ENCODE data around the gene CDK15.
"Not testable (repeated sequence)": the region's sequence is repeated elsewhere in the genome, so short reads cannot be mapped to it uniquely, and the experiment has no call there.

CDK15 gene

GRCh38 chr2:201806442-201807170 is at the start of gene CDK15:
Gene CDK15, plus strand, starts transcription at chr2:201806537. Its CDS starts 128 bp downstream, at chr2:201806665.
- Histone ChIP-seq H3K36me3 (ENCODE audit: control insufficient read depth in 1 of 2, insufficient read depth in 2 of 2, low read length in 2 of 2) (no peaks in the 10 kb centered on the region), H3K27ac (ENCODE audit: low read length) (no peak within 1 kb of the TSS), H3K4me3 (ENCODE audit: low read depth in 1 of 2, low read length in 2 of 2) (peak within 1 kb of the TSS in 1 of 2 donors; percentile 12), H3K9me3 (ENCODE audit: control insufficient read depth in 1 of 2, low read length in 2 of 2) (no peaks in the 10 kb centered on the region), H3K4me1 (ENCODE audit: control insufficient read depth in 1 of 2, insufficient read depth in 2 of 2, low read length in 2 of 2) (peaks cover 0 to 6% of the 10 kb centered on the region in 2 donors), H3K27me3 (ENCODE audit: low read depth, low read length) (no peaks in the 10 kb centered on the region)

GRCh38 chr2:201758234-201758633 is 48.1 kb upstream of the CDK15 start:
- Histone ChIP-seq H3K4me1 (ENCODE audit: control insufficient read depth in 1 of 2, insufficient read depth in 2 of 2, low read length in 2 of 2) (no peaks in the 10 kb centered on the region), H3K9me3 (ENCODE audit: control insufficient read depth in 1 of 2, low read length in 2 of 2) (no peaks in the 10 kb centered on the region), H3K27me3 (ENCODE audit: low read depth, low read length) (no peaks in the 10 kb centered on the region), H3K27ac (ENCODE audit: low read length) (no peak overlapping the region), H3K4me3 (ENCODE audit: low read depth in 1 of 2, low read length in 2 of 2) (no peak overlapping the region), H3K36me3 (ENCODE audit: control insufficient read depth in 1 of 2, insufficient read depth in 2 of 2, low read length in 2 of 2) (peaks cover 21 to 30% of the 10 kb centered on the region in 2 donors)

DNA sequence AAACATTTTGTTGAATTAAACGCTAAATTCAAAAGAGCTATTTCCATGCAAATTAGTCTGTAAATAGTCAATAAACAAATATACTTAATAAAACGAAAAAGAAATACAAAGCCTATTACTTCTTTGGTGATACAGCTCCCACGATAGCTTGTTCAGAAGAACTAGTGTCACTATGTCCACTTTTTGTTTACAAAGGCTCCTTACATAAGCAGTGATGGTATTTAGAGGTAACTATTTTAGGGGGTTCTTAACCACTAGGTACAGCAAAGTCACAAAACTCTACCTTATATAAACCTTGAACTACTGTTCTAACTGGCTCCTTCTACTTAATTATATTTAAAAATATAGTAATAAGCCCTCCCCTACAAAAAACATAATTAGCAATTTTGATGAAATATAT is 47.5 kb upstream of the CDK15 start:
- H3K27me3 ChIP-seq (ENCODE audit: low read depth, low read length): no peaks in the 10 kb centered on the region
- H3K4me3 ChIP-seq (ENCODE audit: low read depth in 1 of 2, low read length in 2 of 2): no peak overlapping the region
- H3K4me1 ChIP-seq (ENCODE audit: control insufficient read depth in 1 of 2, insufficient read depth in 2 of 2, low read length in 2 of 2): no peaks in the 10 kb centered on the region
- no peak overlapping the region for H3K27ac ChIP-seq (ENCODE audit: low read length)
- peaks cover 21 to 32% of the 10 kb centered on the region in 2 donors for H3K36me3 ChIP-seq (ENCODE audit: control insufficient read depth in 1 of 2, insufficient read depth in 2 of 2, low read length in 2 of 2)
- no peaks in the 10 kb centered on the region for H3K9me3 ChIP-seq (ENCODE audit: control insufficient read depth in 1 of 2, low read length in 2 of 2)

- no peaks in the 10 kb centered on the region for H3K27me3 ChIP-seq (ENCODE audit: low read depth, low read length)
- no peaks in the 10 kb centered on the region for H3K9me3 ChIP-seq (ENCODE audit: control insufficient read depth in 1 of 2, low read length in 2 of 2)
- H3K27ac ChIP-seq (ENCODE audit: low read length): no peak overlapping the region
- H3K4me1 ChIP-seq (ENCODE audit: control insufficient read depth in 1 of 2, insufficient read depth in 2 of 2, low read length in 2 of 2): no peaks in the 10 kb centered on the region
- no peak overlapping the region for H3K4me3 ChIP-seq (ENCODE audit: low read depth in 1 of 2, low read length in 2 of 2)
- H3K36me3 ChIP-seq (ENCODE audit: control insufficient read depth in 1 of 2, insufficient read depth in 2 of 2, low read length in 2 of 2): peaks cover 21 to 32% of the 10 kb centered on the region in 2 donors
Observed at GRCh38 chr2:201759567-201759966, 46.8 kb upstream of the CDK15 start.

GRCh38 chr2:201761101-201761500 is 45.2 kb upstream of the CDK15 start:
- Histone ChIP-seq H3K4me3 (ENCODE audit: low read depth in 1 of 2, low read length in 2 of 2) (no peak overlapping the region), H3K9me3 (ENCODE audit: control insufficient read depth in 1 of 2, low read length in 2 of 2) (no peaks in the 10 kb centered on the region), H3K4me1 (ENCODE audit: control insufficient read depth in 1 of 2, insufficient read depth in 2 of 2, low read length in 2 of 2) (no peaks in the 10 kb centered on the region), H3K27me3 (ENCODE audit: low read depth, low read length) (no peaks in the 10 kb centered on the region), H3K36me3 (ENCODE audit: control insufficient read depth in 1 of 2, insufficient read depth in 2 of 2, low read length in 2 of 2) (peaks cover 21 to 37% of the 10 kb centered on the region in 2 donors), H3K27ac (ENCODE audit: low read length) (no peak overlapping the region)

GRCh38 chr2:201764469-201764868 is 41.9 kb upstream of the CDK15 start:
- not testable (repeated sequence) for H3K9me3 ChIP-seq (ENCODE audit: control insufficient read depth in 1 of 2, low read length in 2 of 2); H3K27ac ChIP-seq (ENCODE audit: low read length); H3K27me3 ChIP-seq (ENCODE audit: low read depth, low read length); H3K4me3 ChIP-seq (ENCODE audit: low read depth in 1 of 2, low read length in 2 of 2); H3K4me1 ChIP-seq (ENCODE audit: control insufficient read depth in 1 of 2, insufficient read depth in 2 of 2, low read length in 2 of 2)
- peaks cover 17 to 30% of the 10 kb centered on the region in 2 donors for H3K36me3 ChIP-seq (ENCODE audit: control insufficient read depth in 1 of 2, insufficient read depth in 2 of 2, low read length in 2 of 2)

GRCh38 chr2:201765799-201766198 is 40.5 kb upstream of the CDK15 start:
- Histone ChIP-seq H3K36me3 (ENCODE audit: control insufficient read depth in 1 of 2, insufficient read depth in 2 of 2, low read length in 2 of 2) (peaks cover 12 to 28% of the 10 kb centered on the region in 2 donors), H3K9me3 (ENCODE audit: control insufficient read depth in 1 of 2, low read length in 2 of 2) (no peaks in the 10 kb centered on the region), H3K4me3 (ENCODE audit: low read depth in 1 of 2, low read length in 2 of 2) (no peak overlapping the region), H3K4me1 (ENCODE audit: control insufficient read depth in 1 of 2, insufficient read depth in 2 of 2, low read length in 2 of 2) (peaks cover 0 to 9% of the 10 kb centered on the region in 2 donors), H3K27ac (ENCODE audit: low read length) (no peak overlapping the region), H3K27me3 (ENCODE audit: low read depth, low read length) (no peaks in the 10 kb centered on the region)

DNA sequence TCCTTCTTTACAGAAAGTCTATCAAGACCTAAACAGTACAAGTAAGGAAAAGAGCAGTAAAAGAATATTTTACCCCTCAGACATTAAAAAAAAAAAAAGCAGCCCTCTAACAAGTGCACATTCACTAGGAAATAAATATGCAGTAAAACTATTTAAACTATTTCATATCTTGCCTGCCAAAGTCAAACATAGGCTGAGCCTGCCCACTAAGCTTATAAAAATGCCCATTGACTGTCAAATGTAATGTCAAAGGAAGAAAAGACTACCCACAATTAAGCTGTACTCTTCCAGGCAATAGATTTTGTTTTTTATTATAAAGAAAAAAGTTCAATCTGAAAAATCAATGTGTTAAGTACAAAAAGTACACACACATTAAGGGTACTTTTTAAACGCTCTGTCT is 37.4 kb upstream of the CDK15 start:
- Histone ChIP-seq H3K9me3 (ENCODE audit: control insufficient read depth in 1 of 2, low read length in 2 of 2) (no peaks in the 10 kb centered on the region), H3K27ac (ENCODE audit: low read length) (no peak overlapping the region), H3K27me3 (ENCODE audit: low read depth, low read length) (no peaks in the 10 kb centered on the region), H3K4me3 (ENCODE audit: low read depth in 1 of 2, low read length in 2 of 2) (no peak overlapping the region), H3K4me1 (ENCODE audit: control insufficient read depth in 1 of 2, insufficient read depth in 2 of 2, low read length in 2 of 2) (peaks cover 0 to 9% of the 10 kb centered on the region in 2 donors), H3K36me3 (ENCODE audit: control insufficient read depth in 1 of 2, insufficient read depth in 2 of 2, low read length in 2 of 2) (peaks cover 0 to 10% of the 10 kb centered on the region in 2 donors)

GRCh38 chr2:201769666-201770373 is 36.5 kb upstream of the CDK15 start:
- Histone ChIP-seq H3K4me1 (ENCODE audit: control insufficient read depth in 1 of 2, insufficient read depth in 2 of 2, low read length in 2 of 2) (peaks cover 0 to 9% of the 10 kb centered on the region in 2 donors), H3K27me3 (ENCODE audit: low read depth, low read length) (no peaks in the 10 kb centered on the region), H3K36me3 (ENCODE audit: control insufficient read depth in 1 of 2, insufficient read depth in 2 of 2, low read length in 2 of 2) (peaks cover 0 to 10% of the 10 kb centered on the region in 2 donors), H3K27ac (ENCODE audit: low read length) (no peak overlapping the region), H3K9me3 (ENCODE audit: control insufficient read depth in 1 of 2, low read length in 2 of 2) (no peaks in the 10 kb centered on the region), H3K4me3 (ENCODE audit: low read depth in 1 of 2, low read length in 2 of 2) (no peak overlapping the region)

- Histone ChIP-seq H3K4me1 (ENCODE audit: control insufficient read depth in 1 of 2, insufficient read depth in 2 of 2, low read length in 2 of 2) (peaks cover 0 to 4% of the 10 kb centered on the region in 2 donors), H3K27me3 (ENCODE audit: low read depth, low read length) (no peaks in the 10 kb centered on the region), H3K27ac (ENCODE audit: low read length) (no peak overlapping the region), H3K9me3 (ENCODE audit: control insufficient read depth in 1 of 2, low read length in 2 of 2) (no peaks in the 10 kb centered on the region), H3K4me3 (ENCODE audit: low read depth in 1 of 2, low read length in 2 of 2) (no peak overlapping the region), H3K36me3 (ENCODE audit: control insufficient read depth in 1 of 2, insufficient read depth in 2 of 2, low read length in 2 of 2) (no peaks in the 10 kb centered on the region)
Observed at GRCh38 chr2:201773990-201774389, 32.3 kb upstream of the CDK15 start.

DNA sequence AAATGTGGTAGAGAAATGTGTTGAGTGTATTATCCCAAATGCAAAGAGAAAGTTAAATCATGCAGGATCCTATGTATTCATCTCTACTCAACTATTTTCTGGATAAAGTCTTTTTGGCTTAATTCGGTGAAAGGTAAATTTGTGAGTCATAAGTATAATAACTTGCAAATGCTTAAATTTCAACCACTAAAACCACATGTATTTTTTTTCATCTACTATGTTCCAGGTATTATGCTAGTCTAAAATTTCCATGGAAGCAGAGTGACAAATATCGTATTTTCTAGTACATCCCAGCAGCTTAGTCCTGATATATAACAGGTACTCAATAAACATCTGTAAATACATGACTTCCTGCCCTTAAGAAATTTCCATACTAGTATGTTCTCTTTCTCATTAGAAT is 31.8 kb upstream of the CDK15 start:
- Histone ChIP-seq H3K36me3 (ENCODE audit: control insufficient read depth in 1 of 2, insufficient read depth in 2 of 2, low read length in 2 of 2) (no peaks in the 10 kb centered on the region), H3K27ac (ENCODE audit: low read length) (no peak overlapping the region), H3K27me3 (ENCODE audit: low read depth, low read length) (no peaks in the 10 kb centered on the region), H3K4me3 (ENCODE audit: low read depth in 1 of 2, low read length in 2 of 2) (no peak overlapping the region), H3K9me3 (ENCODE audit: control insufficient read depth in 1 of 2, low read length in 2 of 2) (no peaks in the 10 kb centered on the region), H3K4me1 (ENCODE audit: control insufficient read depth in 1 of 2, insufficient read depth in 2 of 2, low read length in 2 of 2) (peaks cover 3 to 4% of the 10 kb centered on the region in 2 donors)
